ENCODE measurements around the gene LAMA2.
"Not testable (repeated sequence)": the region's sequence is repeated elsewhere in the genome, so short reads cannot be mapped to it uniquely, and the experiment has no call there.

Gene LAMA2

DNA sequence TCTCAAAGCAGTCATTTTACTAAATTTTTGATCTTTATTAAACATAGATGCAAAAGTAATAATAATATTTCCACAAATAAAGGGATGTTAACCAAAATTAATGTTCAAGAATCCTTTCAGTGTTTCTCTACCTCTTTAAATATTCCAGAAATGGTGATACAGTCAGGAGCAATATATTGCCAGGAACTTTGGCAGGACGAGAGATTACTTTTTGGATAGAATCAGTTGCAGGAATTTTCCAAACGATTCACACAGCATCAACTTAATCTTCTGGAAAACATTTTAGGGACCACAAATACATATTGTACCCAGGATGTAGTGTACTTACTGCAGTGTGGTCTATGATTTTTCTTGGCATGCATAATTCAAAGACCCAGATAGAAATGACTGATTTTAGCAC lies 125.7 kb downstream of the LAMA2 start:
- no peak for FAIRE-seq

DNA sequence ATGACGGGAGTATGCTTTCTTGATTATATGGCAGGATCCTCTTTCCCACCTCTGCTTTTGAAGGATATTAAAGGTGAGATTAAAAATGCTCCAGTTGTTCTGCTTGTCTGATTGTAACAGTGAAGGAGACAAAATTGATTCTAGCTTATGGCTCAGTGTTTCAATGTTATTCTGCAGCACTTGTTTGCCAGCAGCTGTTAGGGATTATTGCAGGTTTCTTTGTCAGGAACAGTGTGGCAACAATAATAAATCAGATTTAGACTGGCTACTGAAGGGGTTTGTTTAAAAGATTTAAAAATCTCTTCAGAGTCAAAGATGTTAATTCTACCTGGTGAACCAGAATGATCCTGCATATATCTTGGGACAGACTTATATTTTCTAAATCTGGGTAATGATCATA lies 126.9 kb downstream of the LAMA2 start:
- FAIRE-seq, result no peak

DNA sequence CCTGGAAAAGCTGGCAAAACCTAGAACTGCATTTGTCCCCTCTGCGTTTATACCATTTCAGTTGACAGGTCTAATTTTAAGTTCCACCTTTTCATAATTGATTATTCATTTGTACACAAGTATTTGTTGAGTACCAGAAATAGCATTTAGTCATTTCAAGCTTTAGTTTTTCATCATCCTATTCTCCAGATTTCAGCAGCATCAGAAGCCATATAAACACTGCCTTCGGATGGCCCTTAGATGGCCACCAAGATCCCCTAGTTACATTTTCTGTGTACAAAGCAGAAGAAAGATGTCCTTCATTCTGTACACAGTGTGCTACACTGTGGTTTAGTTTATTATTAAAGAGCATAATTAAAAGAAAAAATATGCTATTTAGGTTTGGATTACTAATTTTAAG lies 131.4 kb downstream of the LAMA2 start:
- FAIRE-seq, result no peak

DNA sequence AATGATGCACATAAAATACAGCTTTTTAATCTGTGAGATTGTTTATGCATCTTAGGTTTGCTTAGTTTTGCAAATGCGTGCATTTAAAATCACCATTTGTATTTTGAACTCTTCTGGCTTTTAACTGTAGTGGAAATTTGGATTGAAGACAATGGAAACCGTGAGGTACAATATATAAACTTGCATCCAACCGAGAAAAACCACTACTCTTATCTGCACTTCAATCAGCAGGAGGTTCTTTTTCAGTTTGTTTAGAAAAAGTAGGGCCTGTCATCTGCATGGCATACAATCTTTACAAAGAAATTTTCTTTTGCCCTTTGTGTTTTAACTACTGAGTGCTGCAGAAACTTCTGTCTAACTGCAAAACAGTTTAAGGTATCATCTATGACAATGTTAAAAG lies 132.8 kb downstream of the LAMA2 start:
- no peak for FAIRE-seq

DNA sequence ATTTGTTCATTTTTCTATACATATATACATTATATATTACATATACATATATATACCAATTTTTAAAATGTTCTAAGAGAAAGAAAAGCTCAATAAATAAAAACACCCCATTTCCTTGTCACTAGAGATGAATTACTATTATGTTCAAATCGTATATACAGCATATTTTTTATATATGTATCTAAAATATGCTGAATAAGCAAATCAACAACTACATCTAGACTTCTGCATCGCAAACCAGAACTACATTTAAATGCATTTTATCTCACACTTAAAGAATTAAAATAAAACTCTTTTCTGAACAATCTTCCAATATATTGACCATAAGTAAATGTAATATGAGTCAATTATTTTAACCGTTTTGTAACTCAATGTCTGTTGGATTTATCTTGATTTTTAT lies 133.9 kb downstream of the LAMA2 start:
- FAIRE-seq, result no peak

DNA sequence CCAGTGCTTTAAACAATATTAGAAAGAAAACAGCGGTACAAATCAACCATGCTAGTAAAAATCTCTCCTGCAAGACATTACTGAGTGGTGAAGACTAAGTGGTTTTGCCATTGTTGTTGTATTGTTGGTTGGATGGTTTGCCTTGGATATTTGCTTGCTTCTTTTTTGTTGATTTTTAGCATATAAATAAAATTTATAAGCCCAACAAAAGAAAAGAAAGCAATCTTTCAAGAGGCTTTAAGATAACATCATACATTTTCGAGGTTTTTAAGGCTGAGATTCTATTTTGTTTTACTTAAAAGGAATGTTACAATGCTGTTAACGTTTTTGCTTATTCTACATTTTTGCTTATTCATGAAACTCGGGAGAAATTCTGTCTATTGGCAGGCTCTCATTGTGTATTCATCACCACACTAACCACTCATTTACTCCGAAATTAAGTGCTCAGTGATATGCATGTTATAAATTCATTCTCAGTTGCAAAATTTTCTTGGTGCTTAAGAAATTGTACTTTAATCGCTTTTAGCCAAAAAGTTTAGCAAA lies 139.1 kb downstream of the LAMA2 start:
- FAIRE-seq, result no peak

DNA sequence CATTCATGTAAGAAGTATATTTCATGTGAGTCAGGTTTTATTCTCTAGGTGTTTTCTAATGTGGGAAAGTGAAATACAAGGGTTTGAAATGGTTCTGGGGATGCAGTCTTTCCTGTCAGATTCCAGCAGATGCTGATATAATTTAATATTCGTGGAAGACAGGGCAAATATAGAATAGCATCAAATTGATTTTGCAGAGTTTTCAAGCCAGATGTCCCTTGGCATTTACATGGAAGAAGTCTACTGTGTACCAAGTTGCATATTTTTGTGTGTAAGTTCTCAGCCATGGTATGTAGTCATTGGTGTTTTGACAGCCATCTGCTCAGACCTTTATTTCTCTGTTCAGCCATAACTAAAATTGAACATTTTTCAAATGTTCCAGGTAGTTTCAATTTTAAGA lies 143.7 kb downstream of the LAMA2 start:
- no peak for FAIRE-seq

DNA sequence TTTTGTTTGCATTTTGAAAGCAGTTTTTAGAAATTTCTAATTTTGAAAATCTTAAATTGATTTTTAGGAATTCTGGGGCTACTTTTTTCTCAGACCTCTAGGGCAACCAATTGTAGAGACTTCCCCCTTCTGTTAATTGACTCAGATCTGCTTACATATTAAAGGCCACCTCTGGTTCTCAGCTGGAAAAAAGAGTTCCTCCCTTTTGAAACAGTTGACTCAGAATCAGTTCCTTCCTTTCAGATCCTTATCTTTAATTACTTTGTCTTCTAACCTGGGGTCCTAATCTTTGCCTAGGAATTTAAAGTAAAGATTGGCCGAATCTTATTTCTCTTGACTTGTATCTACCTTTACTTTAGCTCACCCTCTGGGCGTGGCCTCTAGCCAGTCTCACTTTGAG lies 146.8 kb downstream of the LAMA2 start:
- no peak for FAIRE-seq

DNA sequence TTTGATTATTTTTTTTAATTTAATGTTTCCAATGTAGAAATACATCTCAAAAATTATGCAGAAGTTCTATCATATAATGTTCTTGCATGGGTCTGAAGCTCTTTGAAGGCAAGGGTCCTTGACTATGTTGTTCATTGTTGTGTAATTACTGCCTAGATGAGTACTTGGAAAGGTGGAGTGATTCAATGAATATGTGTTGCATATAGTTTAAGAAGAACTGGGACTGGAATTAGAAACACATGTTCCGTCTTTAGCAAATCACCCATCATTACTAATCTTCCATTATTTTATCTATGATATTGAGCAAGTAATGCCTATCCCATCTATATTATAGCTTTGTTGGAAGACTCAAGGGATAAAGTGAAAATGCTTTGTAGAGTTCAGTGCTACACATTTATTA lies 147.3 kb downstream of the LAMA2 start:
- FAIRE-seq, result no peak

DNA sequence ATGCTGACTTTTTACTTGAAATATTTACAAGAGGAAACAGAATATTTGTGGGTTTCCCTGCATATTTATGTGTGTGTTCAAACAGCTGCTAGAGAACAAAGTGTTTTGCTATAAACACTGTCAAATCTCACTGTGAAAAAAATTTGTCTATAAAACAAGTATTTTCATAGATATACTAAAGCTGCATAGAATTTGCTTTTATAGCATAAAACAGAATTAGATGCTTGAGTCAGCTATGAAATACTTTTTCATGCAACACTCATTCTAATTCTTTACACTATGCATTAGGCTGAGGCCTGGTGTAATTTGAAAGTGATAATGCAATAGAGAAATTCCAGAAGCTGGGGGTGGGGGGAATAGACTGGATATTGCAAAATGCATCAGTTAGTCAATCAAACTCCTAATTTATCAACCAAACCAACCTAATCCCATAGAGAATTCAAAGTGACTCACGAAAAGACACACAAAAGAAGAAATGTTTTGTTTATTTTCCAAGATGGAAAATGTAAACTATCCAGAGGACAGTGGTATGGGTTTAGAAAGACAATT lies 148.2 kb downstream of the LAMA2 start:
- no peak for FAIRE-seq

DNA sequence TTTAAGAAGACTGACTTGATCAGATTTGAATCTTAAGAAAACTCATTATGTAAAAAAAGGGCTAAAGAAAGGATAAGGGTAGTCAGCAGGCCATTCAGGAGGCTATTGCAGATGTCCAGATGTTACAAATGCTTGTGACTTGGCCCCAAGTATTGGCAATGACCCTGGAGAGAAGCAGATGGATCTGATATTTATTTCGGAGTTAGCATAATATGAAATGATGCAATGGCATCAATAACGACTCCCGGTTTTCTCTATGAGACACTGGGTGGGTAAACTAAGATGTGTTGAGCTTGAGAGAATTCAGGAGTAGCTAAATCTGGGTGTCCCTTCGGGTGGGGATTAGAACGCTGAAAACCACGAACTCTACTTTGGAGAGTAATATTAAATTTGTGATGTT lies 149.7 kb downstream of the LAMA2 start:
- FAIRE-seq, result no peak

DNA sequence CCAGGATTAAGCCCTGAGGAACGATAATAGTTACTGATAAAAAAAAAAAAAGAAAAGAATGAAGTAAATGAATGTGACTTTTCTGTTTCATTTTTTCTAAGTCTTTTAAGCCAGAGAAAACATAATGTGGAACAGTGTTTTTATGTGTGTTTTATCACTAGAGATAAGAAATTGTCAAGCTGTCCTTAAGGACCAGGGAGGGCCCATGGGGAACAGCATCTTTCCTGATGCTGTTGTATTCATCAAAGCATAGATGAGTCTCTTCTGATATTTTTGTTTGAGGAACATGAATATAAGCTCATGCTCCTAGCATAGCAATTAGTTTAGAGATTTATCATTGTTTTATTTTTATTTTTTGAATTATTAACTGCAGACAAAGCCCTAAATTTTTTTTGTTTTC lies 150.2 kb downstream of the LAMA2 start:
- no peak for FAIRE-seq

DNA sequence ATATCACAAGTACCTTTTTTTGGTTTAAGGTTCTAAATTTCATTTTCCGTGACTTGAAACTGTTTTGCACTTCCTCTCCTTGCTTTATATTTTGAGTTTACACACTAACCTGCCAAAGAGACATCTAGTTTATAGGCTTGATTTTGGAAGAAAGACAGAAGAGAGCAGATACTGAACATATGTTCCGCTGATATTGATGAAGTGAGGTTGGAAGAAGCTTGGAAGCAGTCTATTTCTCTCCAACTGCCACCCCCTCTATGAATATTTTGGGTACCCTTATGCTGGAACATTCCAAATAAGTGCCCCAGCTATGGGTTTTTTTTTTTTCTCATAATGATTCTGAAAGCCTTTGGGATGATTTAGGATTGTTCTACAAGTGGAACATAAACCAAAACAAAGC lies 150.6 kb downstream of the LAMA2 start:
- no peak for FAIRE-seq

DNA sequence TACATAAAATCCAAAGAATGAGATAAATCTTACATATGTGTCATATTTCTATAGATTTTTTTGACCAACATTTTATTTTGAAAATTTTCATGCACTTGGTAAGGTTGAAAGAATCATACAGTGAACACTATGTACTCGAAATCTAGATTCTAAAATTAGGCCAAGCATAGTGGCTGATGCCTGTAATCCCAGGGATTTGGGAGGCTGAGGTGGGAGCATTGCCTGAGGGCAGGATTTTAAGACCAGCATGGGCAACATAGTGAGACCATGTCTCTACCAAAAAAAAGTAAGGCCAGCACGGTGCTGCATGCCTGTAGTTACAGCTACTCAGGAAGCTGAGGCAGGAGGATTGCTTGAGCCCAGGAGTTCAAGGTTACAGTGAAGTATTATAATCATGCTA lies 158.6 kb downstream of the LAMA2 start:
- FAIRE-seq, result no peak

DNA sequence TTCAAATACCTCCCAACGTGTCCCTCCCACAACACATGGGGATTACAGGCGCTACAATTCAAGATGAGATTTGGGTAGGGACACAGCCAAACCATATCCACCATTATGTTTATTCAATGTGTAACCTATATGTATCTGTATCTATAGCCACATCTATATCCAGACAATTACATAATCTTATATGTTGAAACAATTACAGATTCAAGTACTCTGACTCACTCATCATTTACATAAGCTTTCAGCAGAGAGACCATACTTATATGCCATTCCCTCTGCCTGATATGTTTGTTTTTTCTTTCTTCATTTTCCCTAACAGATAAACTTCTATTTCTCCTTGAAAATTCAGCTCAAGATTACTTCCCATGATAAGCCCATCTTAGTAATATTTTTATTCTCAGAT lies 163.6 kb downstream of the LAMA2 start:
- no peak for FAIRE-seq

DNA sequence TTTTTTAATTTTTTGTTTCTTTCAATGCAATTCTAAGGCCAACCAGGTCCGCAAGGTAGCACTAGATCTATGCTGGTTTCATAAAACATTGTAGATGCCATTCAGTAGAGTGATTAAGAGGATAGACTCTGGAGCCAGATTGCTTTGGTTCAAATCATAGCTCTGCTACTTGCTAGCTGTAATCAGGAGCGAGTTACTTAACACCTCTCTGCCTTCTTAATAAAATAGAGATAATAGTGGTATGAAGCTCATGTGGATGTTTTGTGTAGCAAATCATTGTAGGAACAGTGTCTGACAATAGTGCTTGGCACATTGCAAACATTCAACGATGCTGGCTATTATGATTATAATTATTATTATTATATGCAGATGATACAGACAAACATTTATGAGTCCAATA lies 164.9 kb downstream of the LAMA2 start:
- no peak for FAIRE-seq

DNA sequence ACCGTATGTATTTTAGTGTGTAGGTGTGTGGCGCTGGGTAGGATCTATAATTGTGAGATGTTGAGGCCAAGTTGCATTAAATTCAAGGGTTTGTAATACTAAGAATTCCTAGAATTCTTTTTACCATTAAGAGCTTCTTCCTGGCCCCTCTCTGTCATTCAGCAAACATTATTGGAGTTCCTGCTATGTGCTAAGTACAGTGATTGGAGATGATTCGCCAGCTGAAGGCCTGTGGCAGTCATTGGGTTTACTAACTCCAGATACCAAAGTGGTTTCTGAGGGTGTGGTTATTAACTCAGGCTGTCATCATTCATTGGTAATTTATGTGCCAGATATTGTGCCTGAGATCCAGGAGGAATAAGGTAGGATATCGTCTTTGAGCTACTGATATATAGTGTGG lies 167.1 kb downstream of the LAMA2 start:
- no peak for FAIRE-seq

DNA sequence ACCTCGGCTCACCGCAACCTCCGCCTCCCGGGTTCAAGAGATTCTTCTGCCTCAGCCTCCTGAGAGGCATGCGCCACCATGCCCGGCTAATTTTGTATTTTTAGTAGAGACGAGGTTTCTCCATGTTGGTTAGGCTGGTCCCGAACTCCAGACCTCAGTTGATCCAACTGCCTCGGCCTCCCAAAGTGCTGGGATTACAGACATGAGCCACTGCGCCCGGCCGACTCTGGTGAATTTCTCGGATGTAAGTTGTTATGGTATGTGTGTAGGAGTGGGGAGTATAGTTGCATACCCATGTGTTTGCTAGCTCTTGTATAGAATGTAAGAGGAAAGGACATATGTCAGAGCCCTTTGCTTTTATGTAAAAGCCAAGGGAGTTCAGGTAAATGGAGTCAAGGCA lies 170.2 kb downstream of the LAMA2 start:
- FAIRE-seq, result not testable (repeated sequence)

DNA sequence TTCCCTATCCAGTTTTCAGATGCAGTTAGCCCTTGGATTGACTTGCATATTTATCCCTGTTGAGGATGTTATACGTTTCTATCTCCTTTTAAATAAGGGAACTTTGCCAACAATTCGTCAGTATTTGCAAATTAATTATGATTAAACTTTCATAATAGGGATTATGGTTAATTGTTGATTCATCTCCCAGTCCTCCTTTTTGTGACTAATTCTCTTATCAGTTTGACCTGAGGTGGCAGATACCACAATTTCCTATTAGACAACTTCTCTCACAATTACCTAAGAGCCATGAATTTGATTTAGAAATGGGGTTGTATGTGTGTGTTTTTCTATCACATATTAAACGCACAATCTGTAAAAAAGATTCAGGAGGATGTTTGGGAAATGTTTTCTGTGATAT lies 172.9 kb downstream of the LAMA2 start:
- no peak for FAIRE-seq

DNA sequence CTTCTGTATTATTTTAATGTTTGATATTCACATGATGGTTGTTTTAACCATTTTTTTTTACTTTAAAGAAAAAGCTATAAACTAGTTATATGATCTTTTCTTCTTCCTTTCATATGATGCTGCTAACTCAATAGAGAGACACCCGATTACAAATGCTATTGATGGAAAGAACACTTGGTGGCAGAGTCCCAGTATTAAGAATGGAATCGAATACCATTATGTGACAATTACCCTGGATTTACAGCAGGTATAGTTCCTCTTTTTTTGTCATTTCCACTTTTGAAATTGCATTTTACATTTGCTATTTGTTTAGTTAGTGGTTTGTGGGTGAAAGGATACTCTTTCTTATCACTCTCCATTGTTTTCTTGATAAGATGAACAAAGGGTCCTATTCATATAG lies 176.7 kb downstream of the LAMA2 start:
- FAIRE-seq, result no peak

DNA sequence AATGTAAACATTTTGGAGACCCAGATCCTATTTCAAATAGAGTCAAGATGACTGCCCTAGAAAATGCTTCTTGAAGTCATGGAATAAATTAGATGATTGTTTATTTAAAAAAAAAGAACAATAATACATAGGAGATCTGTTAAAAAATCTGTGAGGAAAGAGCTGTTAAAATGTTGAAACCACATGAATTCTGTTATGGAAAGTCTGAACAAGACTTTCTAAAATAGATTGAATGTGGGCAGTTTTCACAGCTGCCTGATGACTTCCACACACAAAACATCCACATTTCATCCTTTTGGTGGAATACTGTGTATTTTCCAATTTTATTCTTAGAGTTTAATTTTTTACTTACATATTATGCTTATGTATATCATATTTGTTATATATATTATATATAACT lies 186.1 kb downstream of the LAMA2 start:
- FAIRE-seq, result peak; percentile 22

DNA sequence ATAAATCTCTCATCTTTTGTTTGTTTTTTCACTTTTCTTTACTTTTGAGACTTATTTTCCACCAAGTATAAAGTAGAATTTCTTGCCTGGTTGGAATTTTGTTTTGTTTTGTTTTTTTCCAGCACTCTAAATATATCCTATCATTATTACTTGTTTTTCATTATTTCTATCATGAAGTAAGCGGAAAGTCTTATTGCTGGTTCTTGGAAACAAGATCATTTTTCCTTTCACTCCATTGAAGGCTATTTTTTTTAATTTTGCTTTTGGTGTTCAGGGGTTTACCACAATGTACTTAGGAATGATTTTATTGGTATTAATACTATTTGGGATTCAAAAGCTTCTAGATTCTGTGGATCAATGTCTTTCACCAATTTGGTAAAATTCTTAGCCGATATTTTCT lies 190.1 kb downstream of the LAMA2 start:
- FAIRE-seq, result no peak

DNA sequence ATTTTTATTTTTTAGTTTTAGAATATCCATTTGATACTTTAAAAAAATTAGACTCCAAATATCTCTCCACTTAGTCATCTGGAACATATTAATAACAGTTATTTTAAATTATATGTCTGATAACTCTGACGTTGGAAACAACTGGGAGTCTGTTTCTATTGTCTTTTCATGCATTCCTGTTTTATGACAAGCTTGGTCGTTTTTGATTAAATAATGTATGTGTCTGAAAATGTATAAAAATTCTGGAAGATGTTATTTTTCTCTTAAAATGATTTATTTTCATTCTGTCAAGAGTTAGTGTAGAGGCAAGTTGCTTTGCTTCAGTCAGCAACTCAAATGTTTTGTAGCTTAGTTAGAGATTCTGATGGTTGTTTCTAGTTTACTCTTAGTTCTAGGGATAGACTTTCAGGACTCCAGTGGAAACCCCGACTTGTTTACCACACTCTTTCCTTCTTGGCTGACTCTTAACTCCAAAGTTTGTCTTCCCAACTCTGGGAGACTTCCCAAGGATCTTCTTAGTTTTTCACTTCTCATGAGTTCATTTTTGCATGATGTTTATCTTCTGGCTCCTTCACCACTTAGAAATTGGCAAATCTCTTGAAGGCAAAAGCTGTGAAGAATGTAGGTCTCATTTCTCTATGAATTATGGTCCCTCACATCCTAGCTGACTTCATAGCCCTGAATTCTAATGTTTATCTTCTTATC lies 190.9 kb downstream of the LAMA2 start:
- FAIRE-seq, result no peak

DNA sequence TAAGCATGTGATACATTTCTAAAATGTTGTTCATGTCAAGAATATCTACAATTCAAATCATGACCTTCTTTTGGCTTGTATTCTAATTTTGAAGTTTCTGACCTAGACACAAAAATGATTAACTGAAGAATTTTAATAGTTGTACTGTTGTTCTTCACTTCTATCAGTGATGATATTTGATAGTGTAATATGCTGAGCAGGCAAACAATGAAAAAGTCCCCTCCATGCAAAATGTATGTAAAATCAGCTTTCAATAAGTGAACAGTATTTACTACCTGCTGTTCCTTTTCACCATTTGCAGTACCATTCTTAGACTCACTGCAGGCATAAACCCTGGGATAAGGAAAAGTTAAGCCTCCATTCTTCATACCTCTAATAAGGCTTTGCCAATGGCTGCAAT lies 201.5 kb downstream of the LAMA2 start:
- FAIRE-seq, result no peak

DNA sequence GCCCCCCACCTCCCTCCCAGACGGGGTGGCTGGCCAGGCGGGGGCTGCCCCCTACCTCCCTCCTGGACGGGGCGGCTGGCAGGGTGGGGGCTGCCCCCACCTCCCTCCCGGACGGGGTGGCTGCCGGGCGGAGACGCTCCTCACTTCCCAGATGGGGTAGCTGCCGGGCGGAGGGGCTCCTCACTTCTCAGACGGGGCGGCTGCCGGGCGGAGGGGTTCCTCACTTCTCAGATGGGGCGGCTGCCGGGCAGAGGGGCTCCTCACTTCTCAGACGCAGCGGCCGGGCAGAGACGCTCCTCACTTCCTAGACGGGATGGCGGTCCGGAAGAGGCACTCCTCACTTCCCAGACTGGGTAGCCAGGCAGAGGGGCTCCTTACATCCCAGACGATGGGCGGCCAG lies 205.5 kb downstream of the LAMA2 start:
- not testable (repeated sequence) for FAIRE-seq

Data from TTC549 (cell line).